ENCODE results near the gene FBXW7.

DNA sequence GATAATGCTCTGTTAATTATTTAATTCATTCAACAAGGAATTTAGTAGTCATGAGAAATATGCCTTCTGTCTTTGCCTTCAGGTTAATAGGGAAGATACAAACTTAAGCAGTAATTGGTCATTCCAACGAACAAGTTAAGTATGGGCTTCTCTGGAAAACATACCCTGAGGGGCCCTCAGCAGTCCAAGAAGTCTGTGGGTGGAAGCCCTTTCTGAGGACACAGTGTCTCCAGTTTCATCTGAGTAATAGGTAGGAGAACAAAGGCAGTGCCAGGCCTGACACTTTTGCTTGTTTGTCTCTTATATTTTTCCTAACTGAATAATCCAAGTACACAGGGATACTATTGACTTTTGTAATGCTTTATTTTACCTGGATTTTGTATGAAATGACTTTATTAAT lies 262.5 kb downstream of the FBXW7 start:
- TF ChIP-seq, protein P1, sequence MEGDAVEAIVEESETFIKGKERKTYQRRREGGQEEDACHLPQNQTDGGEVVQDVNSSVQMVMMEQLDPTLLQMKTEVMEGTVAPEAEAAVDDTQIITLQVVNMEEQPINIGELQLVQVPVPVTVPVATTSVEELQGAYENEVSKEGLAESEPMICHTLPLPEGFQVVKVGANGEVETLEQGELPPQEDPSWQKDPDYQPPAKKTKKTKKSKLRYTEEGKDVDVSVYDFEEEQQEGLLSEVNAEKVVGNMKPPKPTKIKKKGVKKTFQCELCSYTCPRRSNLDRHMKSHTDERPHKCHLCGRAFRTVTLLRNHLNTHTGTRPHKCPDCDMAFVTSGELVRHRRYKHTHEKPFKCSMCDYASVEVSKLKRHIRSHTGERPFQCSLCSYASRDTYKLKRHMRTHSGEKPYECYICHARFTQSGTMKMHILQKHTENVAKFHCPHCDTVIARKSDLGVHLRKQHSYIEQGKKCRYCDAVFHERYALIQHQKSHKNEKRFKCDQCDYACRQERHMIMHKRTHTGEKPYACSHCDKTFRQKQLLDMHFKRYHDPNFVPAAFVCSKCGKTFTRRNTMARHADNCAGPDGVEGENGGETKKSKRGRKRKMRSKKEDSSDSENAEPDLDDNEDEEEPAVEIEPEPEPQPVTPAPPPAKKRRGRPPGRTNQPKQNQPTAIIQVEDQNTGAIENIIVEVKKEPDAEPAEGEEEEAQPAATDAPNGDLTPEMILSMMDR (IDR thresholded peaks at IDR 0.05), result no peak
- no peak for TF ChIP-seq EZH2 (IDR thresholded peaks at IDR 0.05; ENCODE audit: borderline replicate concordance, insufficient read depth, low read depth, low read length, poor library complexity, severe bottlenecking)
